Fibroblast of peridontal ligament (primary cell): Measurements from ENCODE around the gene ZNF729.
"Not testable (repeated sequence)": the region's sequence is repeated elsewhere in the genome, so short reads cannot be mapped to it uniquely, and the experiment has no call there.

Experiments
- DNase-seq: peaks from one replicate; pipeline ENCODE4 v3.0.0-alpha.2; 2010; ENCODE audit errors: extremely low read depth

Gene ZNF729

GRCh38 chr19:22286151-22286810 lies at the start of gene ZNF729:
TSS of gene ZNF729 (plus strand) at chr19:22286441. CDS start at chr19:22286526, 85 bp downstream.
- DNase-seq: no peak

GRCh38 chr19:22256856-22257255 lies 29.4 kb upstream of the ZNF729 start:
- no peak for DNase-seq

- DNase-seq: no peak
Measured at GRCh38 chr19:22257381-22257780, 28.9 kb upstream of the ZNF729 start.

GRCh38 chr19:22257916-22258315 lies 28.3 kb upstream of the ZNF729 start:
- no peak for DNase-seq

GRCh38 chr19:22260499-22260898 lies 25.7 kb upstream of the ZNF729 start:
- no peak for DNase-seq

- DNase-seq: no peak
Measured at GRCh38 chr19:22261596-22261995, 24.6 kb upstream of the ZNF729 start.

GRCh38 chr19:22263121-22263520 lies 23.1 kb upstream of the ZNF729 start:
- DNase-seq: no peak

GRCh38 chr19:22321554-22321953 lies 35.3 kb downstream of the ZNF729 start:
- DNase-seq: not testable (repeated sequence)

- DNase-seq: no peak
Measured at GRCh38 chr19:22326219-22326618, 40.0 kb downstream of the ZNF729 start.

- no peak for DNase-seq
Measured at GRCh38 chr19:22327321-22327720, 41.1 kb downstream of the ZNF729 start.

GRCh38 chr19:22331521-22331920 lies 45.3 kb downstream of the ZNF729 start:
- no peak for DNase-seq

GRCh38 chr19:22332924-22333323 lies 46.7 kb downstream of the ZNF729 start:
- DNase-seq: no peak

- no peak for DNase-seq
Measured at GRCh38 chr19:22335716-22336115, 49.5 kb downstream of the ZNF729 start.

- DNase-seq: no peak
Measured at GRCh38 chr19:22354665-22355064, 68.4 kb downstream of the ZNF729 start.
